GM23248 (cell line): Measurements from ENCODE around the gene LLGL2. TPM values are rescaled to one million over a fixed set of nuclear protein-coding genes. Genes with fewer than 3 reads are reported as not detected.

Source experiments
- DNase-seq: peaks from one replicate; pipeline ENCODE4 v3.0.0-alpha.2; 2015
- H2AFZ ChIP-seq: fragments of 200-600 bp; sonication (generic); 2 replicates; pipeline ENCODE4 v1.6.1; 2016; ENCODE audit warnings: antibody characterized with exemption
- H3F3A ChIP-seq: fragments of 200-600 bp; sonication (generic); 2 replicates; pipeline ENCODE4 v1.6.1; 2016; ENCODE audit warnings: mild to moderate bottlenecking, antibody characterized with exemption, mixed run types; ENCODE audit not compliant: insufficient read depth
- H3K27ac ChIP-seq: fragments of 200-600 bp; sonication (generic); 2 replicates; pipeline ENCODE4 v1.5.1; 2016; ENCODE audit warnings: mild to moderate bottlenecking
- H3K27me3 ChIP-seq: fragments of 200-600 bp; sonication (generic); replicated peaks from 2 replicates; pipeline ENCODE4 v1.6.1; 2016; ENCODE audit warnings: mild to moderate bottlenecking; ENCODE audit not compliant: insufficient read depth
- H3K36me3 ChIP-seq: fragments of 200-600 bp; sonication (generic); 2 replicates; pipeline ENCODE4 v1.6.1; 2016; ENCODE audit warnings: low read depth, mild to moderate bottlenecking
- H3K4me1 ChIP-seq: fragments of 200-600 bp; sonication (generic); 2 replicates; pipeline ENCODE4 v1.6.1; 2016; ENCODE audit warnings: mild to moderate bottlenecking; ENCODE audit not compliant: insufficient read depth
- H3K4me2 ChIP-seq: fragments of 200-600 bp; sonication (generic); one replicate; pipeline ENCODE4 v1.6.1; 2016; ENCODE audit warnings: mild to moderate bottlenecking; ENCODE audit not compliant: unreplicated experiment
- H3K4me3 ChIP-seq: fragments of 200-600 bp; sonication (generic); 2 replicates; pipeline ENCODE4 v1.5.1; 2016; ENCODE audit warnings: mild to moderate bottlenecking
- H3K79me2 ChIP-seq: fragments of 200-600 bp; sonication (generic); 2 replicates; pipeline ENCODE4 v1.6.1; 2016; ENCODE audit warnings: mild to moderate bottlenecking; ENCODE audit not compliant: insufficient read depth
- H3K9ac ChIP-seq: fragments of 200-600 bp; sonication (generic); 2 replicates; pipeline ENCODE4 v1.6.1; 2016; ENCODE audit warnings: mild to moderate bottlenecking
- H3K9me2 ChIP-seq: fragments of 200-600 bp; sonication (generic); 2 replicates; pipeline ENCODE4 v1.6.1; 2016; ENCODE audit warnings: mixed run types, mild to moderate bottlenecking, moderate library complexity; ENCODE audit not compliant: insufficient read depth
- H3K9me3 ChIP-seq: fragments of 200-600 bp; sonication (generic); one replicate; pipeline ENCODE4 v1.6.1; 2017; ENCODE audit warnings: low read depth
- H4K20me1 ChIP-seq: fragments of 200-600 bp; sonication (generic); 2 replicates; pipeline ENCODE4 v1.6.0; 2016; ENCODE audit not compliant: insufficient read depth
- EZH2 ChIP-seq: fragments of 200-600 bp; sonication (generic); IDR thresholded peaks from 2 replicates; pipeline ENCODE4 v1.6.1; 2018; ENCODE audit warnings: antibody characterized with exemption, mild to moderate bottlenecking; ENCODE audit not compliant: insufficient read depth, poor library complexity, severe bottlenecking
- EZH2phosphoT487 ChIP-seq: fragments of 200-600 bp; sonication (generic); IDR thresholded peaks from 2 replicates; pipeline ENCODE4 v1.6.1; 2018; ENCODE audit warnings: antibody characterized with exemption, moderate library complexity, mild to moderate bottlenecking, low read depth; ENCODE audit not compliant: insufficient read depth
- WGBS, 2 experiments: methylation state at CpG; one replicate each; pipeline ENCODE4 v1.1.6; 2015 to 2017; ENCODE audit warnings: low lambda C conversion rate in 2 of 2, low coverage in 1 of 2; ENCODE audit errors: missing lambda C conversion rate in 2 of 2; 5-methylcytosine and 5-hydroxymethylcytosine counted together
- in situ Hi-C: fragments of 300-500 bp; cut with MboI; formaldehyde crosslinking; loops from 2 replicates; pipeline ENCODE4 v1.15.0; 2020
- polyA plus RNA-seq: library from polyadenylated mRNA; unstranded; fragments of >200 nt; fragmentation: Nextera tagmentation; extraction: Ambion mirVana; gene quantifications from 2 replicates; pipeline ENCODE4 v1.2.1, GENCODE V29; 2016
- total RNA-seq: library from RNA; depleted of rRNA; stranded (reverse); fragments of >200 nt; shearing (Covaris generic); gene quantifications from 2 replicates; pipeline ENCODE4 v1.2.3, GENCODE V29; 2014

Gene LLGL2
- total and polyA plus RNA-seq, 2 experiments from 2014 or later, result not detected

- Histone ChIP-seq H3K36me3 (no peaks in the 10 kb centered on the region), H3K27me3 (no peaks in the 10 kb centered on the region), H3K4me1 (no peaks in the 10 kb centered on the region), H3K9me3 (no peaks in the 10 kb centered on the region), H3F3A (no peaks in the 10 kb centered on the region), H3K79me2 (no peaks in the 10 kb centered on the region), H2AFZ (no peak overlapping the region), H3K4me2 (no peak overlapping the region), H4K20me1 (no peaks in the 10 kb centered on the region), H3K9ac (no peak overlapping the region), H3K4me3 (no peak overlapping the region), H3K9me2 (no peaks in the 10 kb centered on the region), H3K27ac (no peak overlapping the region)
- WGBS, 2 experiments, result 81 to 85% methylated on average over 23 to 24 of the region's 24 CpGs
- TF ChIP-seq EZH2, result no peak
- no peak for TF ChIP-seq EZH2phosphoT487
- in situ Hi-C loops, result loop anchor here (10.0 kb wide), 1 partner anchor 138 kb away; no protein-coding TSS in a partner anchor
- no peak for DNase-seq
Measured at GRCh38 chr17:75616521-75617122, 91.1 kb downstream of the LLGL2 start.

GRCh38 chr17:75617218-75617617 is 91.7 kb downstream of the LLGL2 start:
- Histone ChIP-seq H3K9ac (no peak overlapping the region), H3F3A (no peaks in the 10 kb centered on the region), H3K4me1 (no peaks in the 10 kb centered on the region), H3K36me3 (no peaks in the 10 kb centered on the region), H3K27ac (no peak overlapping the region), H3K27me3 (no peaks in the 10 kb centered on the region), H3K79me2 (no peaks in the 10 kb centered on the region), H3K9me2 (no peaks in the 10 kb centered on the region), H3K9me3 (no peaks in the 10 kb centered on the region), H3K4me3 (no peak overlapping the region), H2AFZ (no peak overlapping the region), H3K4me2 (no peak overlapping the region), H4K20me1 (no peaks in the 10 kb centered on the region)
- TF ChIP-seq EZH2 (no peak), EZH2phosphoT487 (no peak)
- WGBS, 2 experiments, result 85 to 88% methylated on average over 16 of the region's 16 CpGs
- in situ Hi-C loops, result loop anchor here (10.0 kb wide), 1 partner anchor 138 kb away; no protein-coding TSS in a partner anchor
- DNase-seq, result no peak

- no peak for DNase-seq
- TF ChIP-seq EZH2phosphoT487 (no peak), EZH2 (no peak)
- WGBS, 2 experiments, result 81 to 82% methylated on average over 11 of the region's 11 CpGs
- Histone ChIP-seq H3F3A (no peaks in the 10 kb centered on the region), H3K36me3 (no peaks in the 10 kb centered on the region), H3K4me2 (no peak overlapping the region), H3K27me3 (no peaks in the 10 kb centered on the region), H3K9me3 (no peaks in the 10 kb centered on the region), H2AFZ (no peak overlapping the region), H3K9ac (no peak overlapping the region), H3K9me2 (no peaks in the 10 kb centered on the region), H3K4me1 (no peaks in the 10 kb centered on the region), H3K79me2 (no peaks in the 10 kb centered on the region), H3K27ac (no peak overlapping the region), H4K20me1 (no peaks in the 10 kb centered on the region), H3K4me3 (no peak overlapping the region)
- in situ Hi-C loops, result loop anchor here (10.0 kb wide), 1 partner anchor 137 kb away; no protein-coding TSS in a partner anchor
Measured at GRCh38 chr17:75617675-75618074, 92.2 kb downstream of the LLGL2 start.

- Histone ChIP-seq H2AFZ (no peak overlapping the region), H3K9me2 (no peaks in the 10 kb centered on the region), H3K4me2 (no peak overlapping the region), H3K4me1 (no peaks in the 10 kb centered on the region), H3F3A (no peaks in the 10 kb centered on the region), H3K4me3 (no peak overlapping the region), H3K9me3 (no peaks in the 10 kb centered on the region), H3K9ac (no peak overlapping the region), H3K27ac (no peak overlapping the region), H4K20me1 (no peaks in the 10 kb centered on the region), H3K79me2 (no peaks in the 10 kb centered on the region), H3K27me3 (no peaks in the 10 kb centered on the region), H3K36me3 (no peaks in the 10 kb centered on the region)
- peak; percentile 50 for DNase-seq
- in situ Hi-C loops, result loop anchor here (10.0 kb wide), 1 partner anchor 135 kb away; no protein-coding TSS in a partner anchor
- 77 to 78% methylated on average over 29 to 36 of the region's 36 CpGs for WGBS, 2 experiments
- no peak for TF ChIP-seq EZH2
- TF ChIP-seq EZH2phosphoT487, result no peak
Measured at GRCh38 chr17:75619506-75620431, 94.3 kb downstream of the LLGL2 start.
